Osteocyte (in vitro differentiated cells): Measurements from ENCODE around the gene RNASE4. TPM values are rescaled to one million over a fixed set of nuclear protein-coding genes. Genes with fewer than 3 reads are reported as not detected.

Experiments used
- DNase-seq: peaks from one replicate; pipeline ENCODE4 v3.0.0; 2021; ENCODE audit warnings: mixed read lengths; ENCODE audit not compliant: unreplicated experiment; ENCODE audit errors: extremely low spot score
- H3K27ac Mint-ChIP-seq: one replicate; pipeline ENCODE4 v1.8.0; 2021; ENCODE audit warnings: mild to moderate bottlenecking, mixed read lengths; ENCODE audit not compliant: unreplicated experiment
- H3K27me3 Mint-ChIP-seq: one replicate; pipeline ENCODE4 v1.8.0; 2021; ENCODE audit warnings: mixed read lengths; ENCODE audit not compliant: unreplicated experiment
- H3K36me3 Mint-ChIP-seq: one replicate; pipeline ENCODE4 v1.8.0; 2021; ENCODE audit warnings: mixed read lengths; ENCODE audit not compliant: unreplicated experiment
- H3K4me1 Mint-ChIP-seq: one replicate; pipeline ENCODE4 v1.8.0; 2021; ENCODE audit warnings: mixed read lengths; ENCODE audit not compliant: unreplicated experiment
- H3K4me3 Mint-ChIP-seq: one replicate; pipeline ENCODE4 v1.8.0; 2021; ENCODE audit warnings: mild to moderate bottlenecking, moderate library complexity, mixed read lengths; ENCODE audit not compliant: unreplicated experiment
- H3K9me3 Mint-ChIP-seq: one replicate; pipeline ENCODE4 v1.8.0; 2021; ENCODE audit warnings: mixed read lengths; ENCODE audit not compliant: unreplicated experiment
- CTCF ChIP-seq: fragments of 200-600 bp; sonication (generic); IDR thresholded peaks from 2 replicates; pipeline ENCODE4 v1.5.0; 2021; ENCODE audit warnings: antibody characterized with exemption, mild to moderate bottlenecking, moderate library complexity
- total RNA-seq: library from RNA; stranded (reverse); gene quantifications from 2 replicates; pipeline ENCODE4 v1.2.1, GENCODE V29; 2021

The RNASE4 gene
- total RNA-seq, 1 donor from 2014 or later: 17.8 TPM

GRCh38 chr14:20681348-20682126 is 2.8 kb upstream of the RNASE4 start:
- no peak for TF ChIP-seq CTCF
- peaks cover 28% of the 10 kb centered on the region for H3K4me1 Mint-ChIP-seq
- no peak overlapping the region for H3K4me3 Mint-ChIP-seq
- H3K9me3 Mint-ChIP-seq: no peaks in the 10 kb centered on the region
- no peaks in the 10 kb centered on the region for H3K27me3 Mint-ChIP-seq
- no peaks in the 10 kb centered on the region for H3K36me3 Mint-ChIP-seq
- H3K27ac Mint-ChIP-seq: no peak overlapping the region
- peak; percentile 92 for DNase-seq

GRCh38 chr14:20682127-20682434 is 2.3 kb upstream of the RNASE4 start:
- no peak overlapping the region for H3K4me3 Mint-ChIP-seq
- H3K27ac Mint-ChIP-seq: no peak overlapping the region
- no peaks in the 10 kb centered on the region for H3K9me3 Mint-ChIP-seq
- H3K4me1 Mint-ChIP-seq: peaks cover 28% of the 10 kb centered on the region
- no peaks in the 10 kb centered on the region for H3K27me3 Mint-ChIP-seq
- no peak for DNase-seq
- H3K36me3 Mint-ChIP-seq: no peaks in the 10 kb centered on the region
- TF ChIP-seq CTCF: no peak

- Mint-ChIP-seq H3K27ac (no peak overlapping the region), H3K4me3 (no peak overlapping the region), H3K27me3 (no peaks in the 10 kb centered on the region), H3K36me3 (no peaks in the 10 kb centered on the region), H3K4me1 (peaks cover 28% of the 10 kb centered on the region), H3K9me3 (no peaks in the 10 kb centered on the region)
- peak; percentile 93 for DNase-seq
- TF ChIP-seq CTCF: no peak
These were observed 1.8 kb upstream of the RNASE4 start for GRCh38 chr14:20682435-20683124.

- H3K27ac Mint-ChIP-seq: no peak overlapping the region
- H3K4me1 Mint-ChIP-seq: peaks cover 28% of the 10 kb centered on the region
- peak; percentile 93 for DNase-seq
- no peaks in the 10 kb centered on the region for H3K9me3 Mint-ChIP-seq
- no peaks in the 10 kb centered on the region for H3K36me3 Mint-ChIP-seq
- TF ChIP-seq CTCF: no peak
- no peak overlapping the region for H3K4me3 Mint-ChIP-seq
- no peaks in the 10 kb centered on the region for H3K27me3 Mint-ChIP-seq
These were observed 1.1 kb upstream of the RNASE4 start for GRCh38 chr14:20683125-20683890.
